Measurements from ENCODE around the gene TYSND1.
"Not testable (repeated sequence)": the region's sequence is repeated elsewhere in the genome, so short reads cannot be mapped to it uniquely, and the experiment has no call there.

TYSND1 gene

DNA sequence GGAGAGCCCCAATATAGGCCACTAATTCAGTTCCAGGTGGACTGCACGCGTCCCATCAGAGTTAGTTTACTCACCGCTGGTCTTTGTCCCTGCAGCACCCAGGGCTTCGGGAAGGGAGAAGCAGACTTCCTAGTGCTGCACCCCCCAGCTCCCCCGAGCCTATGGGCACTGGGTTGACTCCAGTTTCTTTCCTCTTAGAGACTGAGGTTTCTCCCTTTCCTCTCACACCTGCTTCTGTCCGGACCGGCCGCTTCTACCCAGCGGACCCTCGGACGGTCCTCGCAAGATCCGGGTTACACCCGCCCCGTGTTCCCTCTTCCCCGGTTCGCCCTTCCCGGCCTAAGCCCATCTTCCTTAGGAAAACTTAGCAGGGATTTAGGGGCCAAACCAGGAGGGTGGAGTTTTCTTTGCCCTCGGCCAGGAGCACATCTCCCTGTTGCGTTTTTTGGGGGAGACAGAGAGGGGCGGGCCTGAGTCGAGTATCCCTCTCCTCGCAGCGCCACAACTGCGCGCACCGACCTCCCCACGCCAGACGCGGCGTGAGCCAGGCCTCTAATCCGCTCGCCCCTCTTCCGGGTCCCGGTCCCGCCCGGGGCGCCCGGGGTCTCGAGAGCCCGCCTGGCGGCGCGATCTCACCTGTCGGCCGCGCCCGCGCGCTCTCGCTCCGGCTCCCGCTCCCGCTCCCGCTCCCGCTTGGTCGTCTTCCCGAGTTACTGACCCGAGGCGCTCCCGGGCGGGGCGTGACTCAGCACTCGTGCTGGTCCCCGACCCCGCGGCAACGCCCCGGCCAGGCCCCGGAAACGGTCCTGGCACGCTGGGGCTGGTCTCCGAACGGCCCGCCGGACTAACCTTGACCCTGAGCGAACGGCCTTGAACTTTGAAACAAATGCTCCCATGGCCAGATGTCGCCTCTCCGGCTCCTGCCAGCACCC lies 14.1 kb downstream of the TYSND1 start, which contains the start of gene AIFM2:
Gene AIFM2 (minus strand): TSS at position 728 of the 932 bp plus-strand sequence. CDS start 8,741 bp downstream, outside the sequence.
- no peak for DNase-seq (ENCODE audit: low read depth)

DNA sequence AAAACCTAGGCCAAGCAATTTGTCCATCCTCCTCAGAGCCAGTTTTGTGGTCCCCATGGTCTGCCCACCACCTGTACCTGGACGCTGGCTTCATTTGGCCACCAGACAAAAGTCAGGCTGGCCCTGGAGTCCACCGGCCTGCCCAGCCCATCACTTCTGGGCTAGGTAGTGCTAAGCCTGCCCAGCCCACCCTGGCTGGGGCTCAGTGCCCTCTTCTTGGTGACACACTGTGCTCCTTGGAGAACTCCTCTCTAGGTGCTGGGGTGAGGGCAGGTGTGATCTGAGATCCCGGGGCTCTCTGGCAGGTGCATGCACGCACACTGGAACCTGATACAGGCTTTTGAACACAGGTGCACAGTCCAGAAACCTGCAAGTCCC lies 15.0 kb downstream of the TYSND1 start:
- DNase-seq (ENCODE audit: low read depth), result no peak

DNA sequence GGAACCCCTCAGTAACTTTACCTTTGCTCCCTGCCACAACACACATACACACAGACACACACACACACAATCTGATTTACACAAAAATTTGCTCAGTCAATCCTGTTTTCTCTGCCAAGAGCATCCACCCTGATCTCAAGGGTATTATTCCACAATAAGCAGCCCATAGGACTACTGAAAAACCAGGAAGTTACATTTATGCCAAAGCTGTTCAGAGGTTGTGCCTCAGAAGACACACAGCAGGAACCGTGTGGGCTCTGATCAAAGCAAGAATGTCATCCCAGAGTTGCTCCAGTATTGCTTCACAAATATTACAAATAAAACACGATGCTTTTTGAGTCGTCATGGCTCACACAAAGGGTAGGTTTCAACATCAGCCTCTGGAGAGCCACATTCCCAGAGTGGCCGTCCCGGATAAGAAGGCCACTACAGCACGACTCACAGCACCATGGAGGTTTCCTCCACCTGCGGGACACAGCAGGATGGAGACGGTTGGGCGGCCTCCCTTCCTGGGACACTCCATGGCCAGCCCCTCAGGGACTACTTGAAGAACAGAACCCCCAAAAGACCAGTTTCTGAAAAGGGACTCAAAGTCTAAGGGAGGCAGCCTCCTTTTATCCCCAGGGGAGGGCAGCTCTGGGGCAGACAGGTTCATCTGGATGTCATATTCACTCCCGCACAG lies 15.5 kb downstream of the TYSND1 start:
- DNase-seq (ENCODE audit: low read depth), result no peak

DNA sequence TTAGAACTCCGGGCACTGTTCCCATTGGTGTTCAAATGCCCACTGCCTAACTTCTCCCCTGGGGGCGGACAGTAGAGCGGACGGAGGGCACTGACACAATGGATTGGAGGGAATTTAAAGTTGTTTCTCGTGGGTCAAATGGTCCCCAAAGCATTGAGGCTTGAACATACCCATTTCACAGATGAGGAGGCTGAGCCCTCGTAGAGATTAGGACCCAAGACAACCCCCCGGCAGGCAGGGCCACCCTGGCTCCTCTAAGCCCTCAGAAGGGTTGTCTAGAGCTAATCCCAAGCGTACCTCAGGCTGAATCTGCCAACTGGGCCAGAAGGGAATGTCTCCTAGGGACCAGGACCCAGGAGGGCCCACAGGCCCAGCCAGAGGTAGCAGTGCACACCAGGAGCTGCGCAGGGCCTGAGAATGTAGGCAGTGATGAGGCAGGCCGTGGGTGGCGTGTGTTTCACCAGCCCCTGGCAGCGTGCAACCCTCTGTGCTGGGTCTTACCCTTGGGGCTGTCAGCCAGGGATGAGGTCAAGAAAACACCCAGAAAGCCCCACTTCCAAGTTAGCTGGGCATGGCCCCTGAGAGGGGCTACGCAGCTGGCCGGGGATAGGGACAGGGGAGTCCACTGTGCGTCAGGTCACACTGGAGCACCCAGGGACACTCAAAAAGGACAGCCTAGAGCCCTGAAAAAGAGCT lies 19.7 kb downstream of the TYSND1 start:
- DNase-seq (ENCODE audit: low read depth), result no peak

DNA sequence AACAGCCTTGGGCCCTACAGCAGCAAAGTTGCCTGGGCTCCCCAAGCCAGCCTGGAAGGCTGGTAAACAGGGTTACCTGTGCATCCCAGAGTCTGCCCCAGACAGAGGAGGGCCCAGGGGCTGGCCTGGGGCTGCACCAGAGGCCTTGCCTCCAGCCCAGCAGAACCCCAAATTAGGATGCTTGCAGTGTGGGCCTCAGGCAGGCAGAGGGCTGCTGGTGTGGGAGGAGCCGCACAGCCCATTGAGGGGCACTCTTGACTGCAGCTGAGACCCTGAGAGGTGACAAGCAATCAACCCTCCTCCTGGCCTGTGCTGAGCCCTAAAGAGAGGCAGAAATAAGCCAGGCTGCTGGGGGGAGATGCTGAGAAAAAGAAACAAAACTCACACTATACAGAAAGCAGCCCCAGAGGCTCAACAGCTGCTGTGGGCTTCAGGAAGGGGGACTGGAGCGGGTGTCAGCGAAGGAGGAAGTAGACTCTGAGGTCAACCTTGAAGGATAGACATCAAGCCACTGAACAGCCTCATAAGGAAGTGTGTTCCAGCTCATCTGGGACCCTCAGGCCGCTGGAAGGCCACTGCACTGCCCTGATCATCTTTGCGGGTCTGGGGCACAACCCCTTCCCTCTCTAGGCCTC lies 20.5 kb downstream of the TYSND1 start:
- DNase-seq (ENCODE audit: low read depth), result no peak

DNA sequence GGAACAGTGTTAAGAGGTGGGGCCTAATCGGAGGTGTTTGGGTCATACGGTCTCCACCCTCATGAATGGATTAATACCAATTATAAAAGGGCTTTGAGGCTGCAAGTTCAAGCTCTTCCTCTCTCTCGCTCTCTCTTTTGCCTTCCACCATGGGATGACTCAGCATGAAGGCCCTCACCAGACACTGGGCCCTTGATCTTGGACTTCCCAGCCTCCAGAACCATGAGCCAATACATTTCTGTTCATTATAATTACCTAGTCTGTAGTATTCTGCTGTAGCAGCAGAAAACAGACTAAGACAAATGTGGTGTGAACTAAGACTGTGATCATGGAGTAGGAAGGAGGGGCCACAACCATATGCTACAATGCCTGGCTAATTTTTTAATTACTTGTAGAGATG lies 21.6 kb downstream of the TYSND1 start:
- no peak for DNase-seq (ENCODE audit: low read depth)

DNA sequence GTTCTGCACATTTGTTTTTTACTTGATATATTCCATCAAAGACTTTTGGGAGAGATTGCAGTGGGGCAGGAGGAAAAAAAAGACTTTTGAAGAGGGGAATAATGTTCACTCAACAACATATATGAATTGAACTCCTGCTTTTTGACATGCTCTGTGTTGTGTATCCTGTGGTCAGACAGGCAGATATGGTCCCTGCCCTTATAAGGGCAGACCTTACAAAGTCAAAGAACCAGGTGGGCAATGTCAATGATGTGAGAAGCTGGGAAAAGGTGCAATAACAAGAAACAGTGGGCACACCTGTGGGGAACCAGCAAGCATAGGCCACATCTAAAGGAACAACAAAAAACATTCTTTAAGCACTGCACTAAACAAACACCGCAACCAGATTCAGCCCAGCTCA lies 22.1 kb downstream of the TYSND1 start:
- DNase-seq (ENCODE audit: low read depth), result no peak

DNA sequence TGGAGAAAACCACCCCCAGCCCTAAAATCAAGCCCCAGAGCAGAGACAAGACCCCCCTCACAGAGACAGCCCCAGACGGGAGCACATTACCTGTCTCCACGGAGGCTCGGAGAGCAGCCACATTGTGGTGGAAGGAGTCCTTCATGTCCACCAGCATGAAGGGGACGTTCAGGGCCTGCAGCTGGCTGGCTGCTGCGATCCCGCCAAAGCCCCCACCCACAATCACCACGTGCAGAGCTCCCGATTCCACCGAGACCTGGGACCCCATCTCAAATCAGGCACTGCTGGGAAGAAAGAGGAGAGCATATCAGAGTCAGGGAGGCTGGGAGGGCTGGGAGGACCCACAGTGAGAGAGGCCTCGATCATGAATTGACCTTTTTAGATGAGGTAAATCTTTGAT lies 22.7 kb downstream of the TYSND1 start:
- no peak for DNase-seq (ENCODE audit: low read depth)

DNA sequence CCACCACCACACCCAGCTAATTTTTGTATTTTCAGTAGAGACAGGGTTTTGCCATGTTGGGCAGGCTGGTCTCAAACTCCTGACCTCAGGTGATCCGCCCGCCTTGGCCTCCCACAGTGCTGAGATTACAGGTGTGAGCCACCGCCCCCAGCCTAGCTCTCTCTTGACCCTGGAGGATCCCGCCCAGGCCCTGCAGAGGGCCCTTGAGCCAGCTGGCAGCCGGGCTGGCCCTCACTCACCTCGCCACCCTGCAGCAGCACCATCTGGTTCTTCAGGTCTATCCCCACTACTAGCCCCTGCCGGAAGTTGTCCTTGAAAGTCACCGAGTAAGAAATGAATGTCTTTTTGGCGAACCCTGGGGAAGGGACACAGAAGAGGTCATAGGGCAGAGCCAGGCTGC lies 23.3 kb downstream of the TYSND1 start:
- DNase-seq (ENCODE audit: low read depth), result not testable (repeated sequence)

DNA sequence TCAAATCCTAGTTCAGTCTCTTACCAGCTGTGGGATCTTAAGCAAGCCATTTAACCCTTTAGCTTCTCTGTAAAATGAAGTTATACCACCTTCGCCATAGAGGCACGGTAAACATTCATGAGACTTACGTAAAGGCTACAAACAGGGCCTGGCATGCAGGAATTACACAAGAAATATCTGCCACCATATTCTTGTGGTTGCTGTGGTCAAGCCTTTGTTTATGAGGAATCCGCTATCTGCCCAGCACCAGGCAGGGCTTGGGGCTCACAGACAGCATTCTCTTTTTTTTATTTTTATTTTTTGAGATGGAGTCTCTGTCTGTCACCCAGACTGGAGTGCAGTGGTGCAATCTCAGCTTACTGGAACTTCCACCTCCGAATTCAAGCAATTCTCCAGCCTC lies 23.8 kb downstream of the TYSND1 start:
- no peak for DNase-seq (ENCODE audit: low read depth)

DNA sequence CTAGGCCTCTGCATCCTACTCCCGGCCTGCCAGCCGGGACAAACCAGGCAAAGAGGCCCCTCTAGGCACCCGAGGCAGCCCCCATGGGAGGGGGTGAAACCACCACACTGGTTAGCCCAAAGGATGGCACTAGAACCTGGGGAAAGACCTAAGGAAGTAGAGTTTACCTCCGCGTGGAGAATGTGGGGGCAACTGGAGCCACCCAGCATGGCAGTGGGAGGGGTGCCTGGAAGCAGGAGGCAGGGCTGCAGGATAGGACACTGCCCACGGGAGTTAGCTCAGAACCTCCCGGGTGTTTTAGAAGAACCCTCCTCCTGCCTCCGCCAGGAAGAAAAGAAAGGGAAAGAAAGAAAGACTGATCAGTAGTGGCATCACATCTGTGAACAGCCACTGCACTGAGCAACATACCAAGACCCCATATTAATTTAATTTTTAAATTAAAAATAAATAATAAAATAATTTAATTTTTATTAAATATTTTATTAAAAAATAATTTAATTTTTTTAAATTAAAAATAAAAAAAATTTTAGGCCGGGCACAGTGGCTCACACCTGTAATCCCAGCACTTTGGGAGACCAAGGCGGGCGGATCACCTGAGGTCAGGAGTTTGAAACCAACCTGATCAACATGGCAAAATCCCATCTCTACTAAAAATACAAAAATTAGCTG lies 25.1 kb downstream of the TYSND1 start:
- no peak for DNase-seq (ENCODE audit: low read depth)

DNA sequence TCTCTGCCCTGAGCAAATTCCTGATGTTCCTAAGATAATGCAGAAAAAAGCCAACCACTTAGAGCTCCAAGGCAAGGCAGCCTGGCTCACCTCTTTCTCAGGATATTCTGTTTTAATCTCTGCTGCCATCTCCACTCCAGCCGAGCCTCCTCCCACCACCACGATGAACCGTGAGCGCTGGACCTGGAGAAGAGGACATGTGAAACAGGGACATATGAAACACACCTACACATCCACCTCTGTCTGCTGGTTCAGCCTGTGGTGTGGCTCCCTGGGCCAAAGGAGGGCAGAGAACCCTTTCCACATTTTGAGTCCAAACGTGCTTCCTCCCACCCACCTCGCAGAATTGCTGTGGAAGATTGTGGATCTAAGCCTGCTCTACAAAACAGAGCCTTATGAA lies 26.1 kb downstream of the TYSND1 start:
- DNase-seq (ENCODE audit: low read depth), result no peak

DNA sequence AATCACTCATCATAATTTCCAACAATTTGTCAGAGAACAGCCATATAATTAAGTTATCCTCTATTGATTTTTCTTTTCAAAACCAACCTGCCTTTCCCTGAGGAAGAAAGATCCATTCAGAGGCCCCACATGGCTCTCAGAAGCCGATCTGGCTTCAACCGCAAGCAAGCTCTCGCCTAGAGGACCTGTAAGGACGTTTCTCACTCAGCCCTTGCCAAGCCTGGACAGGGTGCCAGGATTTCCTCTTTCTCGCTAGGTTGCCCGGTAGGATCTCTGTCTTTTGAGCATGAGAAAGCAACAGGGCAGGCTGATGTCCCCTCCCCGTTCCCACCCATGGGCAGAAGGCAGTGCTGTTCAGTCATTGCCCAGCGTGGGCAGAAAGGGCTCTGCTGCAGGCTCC lies 26.9 kb downstream of the TYSND1 start:
- DNase-seq (ENCODE audit: low read depth), result no peak

DNA sequence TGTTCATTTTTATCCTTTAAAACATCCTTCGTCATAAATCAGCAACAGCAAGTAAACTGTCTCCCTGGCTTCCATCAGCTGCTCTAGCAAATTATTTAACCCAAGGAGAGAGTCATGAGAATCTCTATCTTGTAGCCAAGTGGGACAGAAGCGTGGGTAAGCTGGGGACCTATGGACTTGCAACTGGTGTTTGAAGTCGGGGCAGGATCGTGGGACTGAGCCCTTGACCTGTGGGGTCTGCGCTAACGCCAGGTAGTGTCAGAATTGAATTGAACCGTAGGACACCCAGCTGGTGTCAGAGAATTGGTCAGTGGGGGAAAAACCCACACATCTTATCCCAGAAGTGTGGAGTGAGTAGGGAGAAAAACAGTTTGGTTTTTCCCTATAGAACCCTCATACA lies 27.3 kb downstream of the TYSND1 start:
- no peak for DNase-seq (ENCODE audit: low read depth)

DNA sequence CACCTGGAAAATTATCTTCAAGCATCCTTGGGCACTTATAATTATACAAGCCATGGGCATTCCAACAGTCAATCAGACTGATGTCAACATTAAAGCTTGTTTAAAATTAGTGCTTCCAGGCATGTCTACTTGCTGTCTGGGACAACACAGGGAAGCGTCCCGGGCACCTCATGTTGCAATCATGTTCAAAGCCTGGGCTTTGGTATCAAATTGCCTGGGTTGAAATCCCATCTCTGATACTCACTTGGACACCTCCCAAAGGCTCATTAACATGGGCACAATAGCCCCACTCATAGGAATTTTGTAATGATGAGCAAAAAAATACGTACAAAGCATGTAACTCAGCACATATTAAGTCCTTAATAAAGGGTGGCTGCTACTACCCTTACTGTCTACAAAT lies 28.3 kb downstream of the TYSND1 start:
- no peak for DNase-seq (ENCODE audit: low read depth)

DNA sequence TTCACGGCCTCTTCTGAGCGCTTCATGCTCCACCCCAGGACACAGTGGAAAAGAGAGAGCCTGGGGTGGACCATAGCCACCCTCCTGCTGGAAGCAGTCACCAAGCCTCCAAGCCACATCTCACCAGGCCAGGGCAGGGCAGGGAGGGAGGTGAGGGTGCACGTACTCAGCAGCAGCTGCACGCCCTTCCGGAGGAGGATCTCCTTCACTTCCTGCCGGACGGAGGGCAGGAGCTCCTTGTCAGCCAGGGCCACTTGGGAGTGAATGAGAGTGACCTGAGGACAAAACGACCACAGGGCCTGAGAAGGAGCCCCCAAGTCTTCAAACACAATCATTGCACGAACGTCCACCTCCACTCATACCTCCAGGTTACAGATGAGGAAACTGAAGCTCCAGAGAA lies 28.9 kb downstream of the TYSND1 start:
- no peak for DNase-seq (ENCODE audit: low read depth)

DNA sequence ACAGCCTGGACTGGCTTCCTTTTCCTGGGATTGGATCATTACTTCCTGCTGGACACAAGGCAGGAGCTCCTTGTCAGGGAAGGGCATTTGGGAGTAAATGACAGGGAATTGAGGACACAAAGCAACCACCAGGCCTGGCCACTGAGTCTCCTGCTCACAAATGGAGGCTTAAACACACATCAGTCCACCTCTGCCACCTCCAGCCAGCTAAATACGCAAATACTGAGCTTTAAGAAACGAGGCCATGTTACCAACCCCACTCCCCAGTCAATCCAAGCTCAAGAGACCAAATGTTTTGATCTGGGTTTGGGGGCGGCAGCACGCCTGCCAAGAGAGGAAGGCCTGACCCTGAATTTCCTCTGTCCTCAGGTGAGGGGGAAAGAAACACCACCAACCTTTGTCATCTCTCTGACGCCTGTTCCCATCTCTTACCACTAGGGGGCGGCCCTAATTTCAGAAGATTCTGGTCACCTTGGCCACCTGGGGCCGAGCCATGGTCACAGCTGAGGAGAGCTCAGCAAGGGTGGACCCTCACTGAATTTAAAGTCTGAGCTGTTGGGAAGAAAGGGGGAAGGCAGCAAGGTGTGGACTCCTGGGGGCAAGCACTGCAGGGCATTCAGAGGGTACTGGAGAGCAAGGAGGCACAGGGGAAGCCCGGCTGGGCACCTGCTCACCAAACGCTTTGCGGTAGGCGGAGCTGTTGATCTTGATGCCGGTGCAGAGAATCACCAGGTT lies 30.4 kb downstream of the TYSND1 start:
- DNase-seq (ENCODE audit: low read depth), result peak; percentile 32

DNA sequence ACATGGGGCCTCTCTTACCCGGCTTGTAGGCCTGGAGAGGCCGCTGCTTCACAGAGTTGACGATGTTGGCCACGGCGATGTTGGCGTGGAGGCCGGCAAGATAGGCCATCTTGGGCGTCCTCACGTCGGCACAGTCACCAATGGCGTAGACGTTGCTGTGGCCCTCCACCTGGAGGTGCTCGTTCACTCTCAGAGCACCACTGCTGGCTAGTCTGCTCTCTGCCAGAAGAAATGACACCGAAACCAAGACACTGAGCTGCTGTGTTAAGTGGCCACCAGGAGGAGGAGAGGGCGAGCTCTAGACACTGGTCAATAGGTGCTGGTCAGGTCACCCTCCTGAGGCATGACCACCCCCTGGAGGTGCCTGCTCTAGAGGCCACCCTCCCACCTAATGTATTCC lies 31.6 kb downstream of the TYSND1 start:
- no peak for DNase-seq (ENCODE audit: low read depth)

DNA sequence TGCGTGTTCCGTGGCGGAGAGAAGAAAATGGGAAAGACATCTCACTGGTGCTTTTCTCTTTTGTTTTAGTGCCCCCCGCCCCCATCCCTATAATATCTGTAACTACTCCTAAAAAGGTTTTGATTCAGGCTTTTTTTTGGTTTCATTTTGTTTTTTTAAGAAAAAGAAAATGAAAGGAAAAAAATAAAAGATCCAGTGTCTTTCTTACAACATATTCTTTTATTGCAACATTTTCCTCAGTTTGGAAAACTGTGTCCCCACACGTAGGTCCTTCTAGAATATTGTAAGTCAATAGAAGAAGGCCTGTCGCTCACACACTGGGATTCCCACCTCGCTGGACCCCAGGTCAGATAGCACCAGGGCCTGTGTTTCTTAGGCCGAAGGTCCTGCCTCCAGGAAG lies 34.4 kb downstream of the TYSND1 start:
- no peak for DNase-seq (ENCODE audit: low read depth)

DNA sequence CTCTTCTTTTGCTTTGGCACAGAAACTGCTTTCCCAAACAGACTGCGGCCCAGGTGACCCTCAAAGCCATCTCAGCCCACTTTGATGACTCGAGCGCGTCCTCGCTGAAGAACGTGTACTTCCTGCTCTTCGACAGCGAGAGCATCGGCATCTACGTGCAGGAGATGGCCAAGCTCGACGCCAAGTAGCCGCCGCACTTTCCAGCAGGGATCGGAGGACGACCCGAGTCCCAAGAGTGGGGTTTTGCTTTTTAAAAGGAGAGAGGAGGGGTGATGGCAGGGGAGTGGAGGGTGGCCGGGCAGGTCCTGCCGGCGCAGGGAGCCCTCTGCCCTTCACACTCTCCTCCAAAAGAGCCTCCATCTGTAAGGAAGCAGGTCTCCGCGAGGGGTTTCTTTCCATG lies 35.0 kb downstream of the TYSND1 start:
- no peak for DNase-seq (ENCODE audit: low read depth)

All from stimulated activated CD8-positive, alpha-beta memory T cell treated with anti-CD3 and anti-CD28 coated beads, Interleukin-15, amount 100 ng/mL, for 1 hour (primary cell).